Nephron (organoid): ENCODE data around the gene SLC12A2.

Source experiments
- H3K27ac Mint-ChIP-seq, 3 experiments: 2 replicates each; pipeline ENCODE4 v1.8.0; 2020; ENCODE audit warnings: mixed read lengths in 3 of 3, mild to moderate bottlenecking in 2 of 3, moderate library complexity in 1 of 3
- H3K27me3 Mint-ChIP-seq: 2 replicates; pipeline ENCODE4 v1.8.0; 2021; ENCODE audit warnings: low read depth, mild to moderate bottlenecking, moderate library complexity, mixed read lengths
- H3K36me3 Mint-ChIP-seq: 2 replicates; pipeline ENCODE4 v1.8.0; 2020; ENCODE audit warnings: low read depth, mixed read lengths
- H3K4me1 Mint-ChIP-seq: 2 replicates; pipeline ENCODE4 v1.8.0; 2020; ENCODE audit warnings: mixed read lengths
- H3K4me3 Mint-ChIP-seq, 3 experiments: 2 replicates each; pipeline ENCODE4 v1.8.0; 2020; ENCODE audit warnings: mild to moderate bottlenecking in 3 of 3, mixed read lengths in 3 of 3, moderate library complexity in 2 of 3
- H3K9me3 Mint-ChIP-seq: 2 replicates; pipeline ENCODE4 v1.8.0; 2020; ENCODE audit warnings: mixed read lengths
- CTCF ChIP-seq, 3 experiments: fragments of 200-600 bp; sonication (generic); IDR thresholded peaks; one replicate each; pipeline ENCODE4 v1.5.0; 2021; ENCODE audit warnings: antibody characterized with exemption in 3 of 3; ENCODE audit not compliant: unreplicated experiment in 3 of 3

Gene SLC12A2

DNA sequence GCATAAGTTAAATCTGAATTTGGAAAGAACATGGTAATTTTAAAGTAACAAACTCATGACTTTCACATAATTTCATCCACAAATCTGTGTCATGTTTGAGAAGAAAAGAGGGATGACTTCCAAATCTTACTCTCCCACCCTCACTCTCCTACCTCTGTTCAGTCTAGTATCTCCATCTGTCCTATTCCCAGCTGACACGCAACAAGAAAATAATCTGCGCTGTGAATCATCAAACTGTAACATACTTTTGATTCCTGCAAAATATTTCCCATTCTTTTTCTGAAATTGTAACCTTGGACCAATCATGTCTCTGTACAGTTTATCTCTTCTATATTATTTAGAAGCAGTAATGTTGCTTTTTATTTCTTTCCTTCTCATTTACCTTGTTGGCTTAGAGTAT lies 91.4 kb downstream of the SLC12A2 start:
- no peaks in the 10 kb centered on the region for H3K9me3 Mint-ChIP-seq
- peaks cover 30% of the 10 kb centered on the region for H3K36me3 Mint-ChIP-seq
- H3K27me3 Mint-ChIP-seq, result no peaks in the 10 kb centered on the region
- no peaks in the 10 kb centered on the region for H3K4me1 Mint-ChIP-seq
- no peak overlapping the region for H3K4me3 Mint-ChIP-seq
- no peak overlapping the region for H3K27ac Mint-ChIP-seq
- no peak for TF ChIP-seq CTCF (IDR thresholded peaks at IDR 0.05; ENCODE audit: unreplicated experiment in 3 of 3)

DNA sequence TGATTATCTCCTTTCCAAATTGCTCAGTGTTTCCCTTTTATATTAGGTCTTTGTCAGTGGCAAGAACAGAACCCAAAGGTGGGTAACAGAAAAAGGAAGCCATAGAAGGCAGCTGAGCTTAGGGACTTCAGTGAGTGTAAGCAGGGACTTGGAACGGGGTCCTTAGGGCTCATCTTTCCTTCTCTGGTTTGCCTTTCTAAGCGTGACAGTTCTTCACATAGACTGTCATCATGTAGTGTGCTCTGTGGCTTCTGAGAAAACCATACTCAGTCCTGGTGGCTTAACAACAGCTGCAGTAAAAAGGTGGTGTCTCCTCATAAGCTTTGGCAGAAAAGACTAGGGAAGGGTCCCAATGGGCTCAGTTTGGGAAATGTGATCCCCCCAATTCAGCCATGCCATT lies 108.8 kb downstream of the SLC12A2 start:
- H3K27ac Mint-ChIP-seq, result no peak overlapping the region
- H3K4me1 Mint-ChIP-seq, result peaks cover 9% of the 10 kb centered on the region
- TF ChIP-seq CTCF (IDR thresholded peaks at IDR 0.05; ENCODE audit: unreplicated experiment in 3 of 3), result no peak
- H3K4me3 Mint-ChIP-seq, result no peak overlapping the region
- H3K9me3 Mint-ChIP-seq, result no peaks in the 10 kb centered on the region
- peaks cover 14% of the 10 kb centered on the region for H3K36me3 Mint-ChIP-seq
- H3K27me3 Mint-ChIP-seq, result no peaks in the 10 kb centered on the region

DNA sequence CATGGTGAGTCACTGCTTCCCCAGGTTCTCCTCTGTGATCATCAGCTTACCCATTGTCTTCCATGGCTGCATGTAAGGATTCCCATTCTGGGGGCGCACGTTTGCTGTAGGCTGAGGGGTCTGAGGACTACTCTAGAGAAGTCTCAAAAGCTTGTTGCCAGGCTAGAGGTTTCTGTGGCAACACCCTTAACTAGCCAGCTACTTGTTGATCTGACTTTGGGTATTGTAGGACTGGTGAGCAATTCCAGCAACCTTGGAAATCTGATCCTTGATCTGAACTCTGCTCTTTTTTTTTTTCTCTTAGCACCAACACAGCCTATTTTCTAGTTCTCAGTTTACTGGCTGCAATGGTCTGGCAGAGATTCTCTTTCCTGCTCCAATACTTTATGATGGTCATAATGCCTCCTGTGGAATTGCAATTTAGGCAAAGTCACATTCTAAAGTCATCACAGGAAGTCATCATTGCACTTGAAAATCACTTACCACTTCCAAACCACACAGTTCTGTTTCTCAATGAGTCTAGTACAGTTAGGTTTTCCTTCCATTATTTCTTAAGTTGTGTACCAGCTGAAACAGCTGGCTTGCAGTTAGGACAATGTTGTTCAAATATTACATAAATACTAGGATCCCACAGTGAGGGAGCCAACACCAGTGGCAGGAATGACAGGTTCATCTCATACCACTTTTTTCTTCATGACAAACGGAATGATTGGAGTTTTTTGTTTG lies 110.3 kb downstream of the SLC12A2 start:
- TF ChIP-seq CTCF (IDR thresholded peaks at IDR 0.05; ENCODE audit: unreplicated experiment in 3 of 3), result no peak
- no peak overlapping the region for H3K27ac Mint-ChIP-seq
- H3K4me3 Mint-ChIP-seq, result no peak overlapping the region
- H3K4me1 Mint-ChIP-seq, result peaks cover 12% of the 10 kb centered on the region
- peaks cover 18% of the 10 kb centered on the region for H3K36me3 Mint-ChIP-seq
- no peaks in the 10 kb centered on the region for H3K27me3 Mint-ChIP-seq
- H3K9me3 Mint-ChIP-seq, result no peaks in the 10 kb centered on the region

DNA sequence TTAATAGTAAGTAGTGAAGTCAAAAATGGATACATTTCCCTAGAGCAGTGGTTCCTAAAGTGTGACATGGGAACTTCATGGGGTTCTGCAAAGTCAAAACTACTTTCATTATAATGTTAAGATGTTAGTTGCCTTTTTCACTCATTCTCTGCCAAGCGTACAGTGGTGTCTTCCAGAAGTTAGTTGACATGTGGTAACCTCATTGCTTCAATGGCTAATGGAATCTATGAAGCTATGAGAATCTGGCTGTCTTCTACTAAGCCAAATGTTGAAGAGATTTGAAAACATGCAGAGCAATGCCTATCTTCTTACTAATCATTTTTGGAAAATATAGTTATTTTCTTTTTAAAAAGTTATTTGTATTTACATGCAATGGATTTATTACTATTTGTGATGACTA lies 111.8 kb downstream of the SLC12A2 start:
- Mint-ChIP-seq H3K4me3 (no peak overlapping the region), H3K9me3 (no peaks in the 10 kb centered on the region), H3K4me1 (peaks cover 12% of the 10 kb centered on the region), H3K36me3 (peaks cover 18% of the 10 kb centered on the region), H3K27me3 (peaks cover 3% of the 10 kb centered on the region), H3K27ac (no peak overlapping the region)
- no peak for TF ChIP-seq CTCF (IDR thresholded peaks at IDR 0.05; ENCODE audit: unreplicated experiment in 3 of 3)

GRCh38 chr5:128196080-128196479 lies 112.5 kb downstream of the SLC12A2 start:
- Mint-ChIP-seq H3K4me3 (no peak overlapping the region), H3K27ac (no peak overlapping the region), H3K9me3 (no peaks in the 10 kb centered on the region), H3K27me3 (peaks cover 11% of the 10 kb centered on the region), H3K4me1 (peaks cover 12% of the 10 kb centered on the region), H3K36me3 (peaks cover 18% of the 10 kb centered on the region)
- TF ChIP-seq CTCF (IDR thresholded peaks at IDR 0.05; ENCODE audit: unreplicated experiment in 3 of 3), result no peak

DNA sequence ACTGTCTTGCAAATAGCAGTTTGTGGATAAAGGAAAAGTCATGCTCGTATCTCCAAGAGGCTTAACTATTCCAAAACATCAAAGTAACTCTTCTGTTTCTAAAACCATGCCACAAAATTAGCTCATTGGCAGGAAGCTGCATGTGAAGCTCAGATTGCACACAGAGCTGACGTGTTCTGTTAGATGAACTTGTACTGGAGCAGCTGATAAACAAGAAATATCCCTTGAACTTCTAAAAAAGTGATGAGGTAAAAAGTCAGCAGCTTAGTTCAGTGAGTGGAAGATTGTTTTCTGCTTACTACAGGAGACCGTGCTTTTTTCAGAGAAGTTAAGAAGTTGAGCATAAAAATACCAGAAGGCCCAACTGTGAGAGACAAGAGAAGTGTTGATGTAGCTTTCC lies 113.2 kb downstream of the SLC12A2 start:
- Mint-ChIP-seq H3K27me3 (peaks cover 17% of the 10 kb centered on the region), H3K9me3 (no peaks in the 10 kb centered on the region), H3K4me3 (no peak overlapping the region), H3K27ac (peak overlapping the region in 1 of 3 experiments; percentile 0), H3K4me1 (peaks cover 17% of the 10 kb centered on the region), H3K36me3 (peaks cover 18% of the 10 kb centered on the region)
- no peak for TF ChIP-seq CTCF (IDR thresholded peaks at IDR 0.05; ENCODE audit: unreplicated experiment in 3 of 3)
